Measurements from ENCODE around the gene CRY1.
"Not testable (repeated sequence)": the region's sequence is repeated elsewhere in the genome, so short reads cannot be mapped to it uniquely, and the experiment has no call there.

Gene CRY1

DNA sequence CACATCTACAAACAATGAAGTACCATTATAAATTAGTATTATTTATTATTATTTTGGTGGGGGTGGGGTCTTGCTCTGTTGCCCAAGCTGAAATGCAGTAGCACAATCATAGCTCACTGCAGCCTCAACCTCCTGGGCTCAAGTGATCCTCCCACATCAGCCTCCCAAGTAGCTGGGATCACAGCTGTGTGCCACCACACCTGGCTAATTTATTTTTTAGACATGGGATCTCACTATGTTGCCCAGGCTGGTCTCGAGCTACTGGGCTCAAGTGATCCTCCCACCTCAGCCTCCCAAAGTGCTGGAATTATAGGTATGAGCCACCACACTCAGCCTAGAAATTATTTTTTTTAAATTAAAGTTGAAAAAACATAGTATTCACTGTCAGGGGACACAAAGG is 15.0 kb upstream of the CRY1 start:
- not testable (repeated sequence) for DNase-seq (ENCODE audit: low read depth, low spot score)

- DNase-seq (ENCODE audit: low read depth, low spot score): no peak
Observed at GRCh38 chr12:107107381-107107780, 14.0 kb upstream of the CRY1 start.

DNA sequence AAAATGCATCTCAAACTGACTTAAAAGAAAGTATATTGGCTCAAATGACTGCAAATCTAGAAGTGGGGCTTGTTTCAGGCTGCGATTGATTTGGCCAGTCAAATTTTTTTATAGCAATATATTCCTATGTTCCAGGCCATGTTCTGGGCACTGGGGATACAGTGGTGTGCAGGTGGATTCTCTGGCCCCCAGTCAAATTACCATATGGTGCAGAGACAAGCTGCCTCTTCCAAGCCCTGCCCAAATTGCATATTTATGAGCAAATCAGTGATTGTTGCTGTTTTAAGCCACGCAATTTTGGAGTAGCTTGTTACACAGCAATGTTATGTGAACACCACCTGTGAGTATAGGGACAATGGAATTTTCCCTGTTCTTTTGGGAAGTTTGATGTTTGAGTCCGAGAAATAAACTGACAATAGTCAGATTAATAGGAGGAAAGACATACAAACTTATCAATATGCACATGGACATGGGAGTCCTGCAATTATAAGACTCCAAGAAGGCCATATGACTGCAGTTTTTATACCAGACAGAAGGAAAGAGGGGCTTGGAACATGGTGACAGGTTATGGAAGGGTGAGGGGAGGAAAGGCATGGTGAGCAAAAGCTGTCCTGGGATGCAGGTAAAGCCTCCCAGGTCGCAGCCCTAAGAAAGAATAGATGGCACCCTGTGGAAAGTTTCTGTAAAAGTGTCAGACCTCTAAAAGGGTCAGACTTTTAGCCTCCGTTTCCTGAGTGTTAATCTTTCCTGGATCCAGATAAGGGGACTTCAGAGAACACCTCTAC is 13.1 kb upstream of the CRY1 start:
- DNase-seq (ENCODE audit: low read depth, low spot score): no peak

- DNase-seq (ENCODE audit: low read depth, low spot score): no peak
Observed at GRCh38 chr12:107105410-107105703, 12.0 kb upstream of the CRY1 start.

DNA sequence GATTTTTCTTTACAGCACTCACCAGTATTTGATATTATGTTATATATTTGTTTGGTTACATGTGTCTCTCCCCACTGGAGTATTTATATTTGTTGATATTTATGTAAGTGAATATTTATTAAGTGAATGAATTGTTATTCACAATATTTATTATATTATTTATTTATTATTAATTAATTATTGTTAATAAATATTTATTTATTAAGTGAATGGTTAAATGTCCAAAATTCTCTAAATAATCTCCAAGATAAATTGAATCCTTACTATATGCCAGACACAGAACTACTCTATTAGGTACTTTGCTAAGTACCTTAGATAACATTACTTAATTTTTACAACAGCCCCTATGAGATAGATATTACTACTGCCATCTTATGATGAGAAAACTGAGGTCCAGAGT is 10.2 kb upstream of the CRY1 start:
- no peak for DNase-seq (ENCODE audit: low read depth, low spot score)

DNA sequence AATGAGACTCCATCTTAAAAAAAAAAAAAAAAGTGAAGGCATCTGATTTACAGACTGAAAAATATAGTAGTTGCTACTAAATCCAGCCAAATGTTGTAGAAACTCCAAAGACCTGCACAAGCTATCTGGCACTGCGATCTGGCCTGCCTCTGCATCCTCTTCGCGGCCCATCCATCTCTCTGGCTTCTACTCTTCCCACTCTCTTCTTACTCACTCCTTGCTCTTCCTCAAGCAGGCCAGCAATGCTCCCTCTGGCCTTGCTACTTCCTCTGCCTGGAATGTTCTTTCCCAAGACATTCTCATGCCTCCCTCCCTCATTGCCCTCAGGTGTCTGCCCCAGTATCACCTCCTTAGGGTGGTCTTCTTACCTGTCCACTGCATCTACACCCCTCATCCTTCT is 9.7 kb upstream of the CRY1 start:
- DNase-seq (ENCODE audit: low read depth, low spot score): no peak

DNA sequence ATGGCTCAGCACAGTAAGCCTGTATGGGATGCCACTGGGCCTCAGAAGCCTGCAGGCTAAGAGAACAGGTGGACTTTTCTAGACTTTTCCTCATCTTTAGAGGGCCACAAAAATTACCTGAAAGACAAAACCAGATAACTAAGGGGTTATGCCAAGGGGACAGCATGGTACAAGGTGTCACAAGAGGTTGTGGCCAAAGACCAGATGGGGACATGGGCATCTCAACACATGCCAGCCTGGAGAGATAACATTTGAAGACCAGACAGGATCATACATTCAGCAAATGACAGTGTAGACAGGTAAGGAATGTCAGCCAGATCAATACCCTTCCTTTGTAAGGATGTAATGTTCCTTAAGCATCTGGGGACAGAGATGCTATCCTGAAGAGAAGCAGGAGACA is 8.9 kb upstream of the CRY1 start:
- DNase-seq (ENCODE audit: low read depth, low spot score): no peak

DNA sequence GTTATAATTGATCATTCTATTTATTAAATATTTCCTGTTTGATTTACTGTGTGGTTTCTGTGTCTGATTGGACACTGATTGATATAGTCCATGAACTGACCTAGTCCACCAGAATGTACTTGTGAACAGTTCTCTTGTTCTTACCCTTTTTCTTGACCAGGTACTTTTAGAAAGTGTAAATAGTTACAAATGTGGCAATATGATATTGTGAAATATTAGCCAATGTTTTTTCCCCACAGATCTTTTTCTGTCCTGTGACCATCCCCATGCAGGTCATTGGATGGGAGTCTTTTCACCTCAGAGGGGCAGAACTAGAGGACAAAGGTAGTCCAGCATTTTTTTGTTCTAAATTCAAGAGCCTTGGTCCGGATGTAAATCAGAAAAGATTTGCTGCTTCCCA is 8.3 kb upstream of the CRY1 start:
- no peak for DNase-seq (ENCODE audit: low read depth, low spot score)

- DNase-seq (ENCODE audit: low read depth, low spot score): no peak
Observed at GRCh38 chr12:107099917-107100316, 6.6 kb upstream of the CRY1 start.

DNA sequence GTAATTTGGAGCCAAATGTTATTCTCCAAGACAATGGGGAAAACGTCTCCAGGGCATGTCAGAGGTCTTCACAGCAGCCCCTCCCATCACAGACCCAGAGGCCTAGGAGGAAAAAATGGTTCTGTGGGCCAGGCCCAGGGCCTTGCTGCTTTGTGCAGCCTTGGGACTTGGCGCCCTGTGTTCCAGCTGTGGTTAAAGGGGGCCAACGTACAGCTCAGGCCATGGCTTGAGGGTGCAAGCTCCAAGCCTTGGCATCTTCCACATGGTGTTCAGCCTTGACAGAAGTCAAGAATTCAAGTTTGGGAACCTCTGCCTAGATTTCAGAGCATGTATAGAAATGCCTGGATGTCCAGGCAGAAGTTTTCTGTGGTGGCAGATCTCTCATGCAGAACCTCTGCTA is 3.2 kb upstream of the CRY1 start:
- DNase-seq (ENCODE audit: low read depth, low spot score): no peak

- no peak for DNase-seq (ENCODE audit: low read depth, low spot score)
Observed at GRCh38 chr12:107094183-107094448, 767 bp upstream of the CRY1 start.

DNA sequence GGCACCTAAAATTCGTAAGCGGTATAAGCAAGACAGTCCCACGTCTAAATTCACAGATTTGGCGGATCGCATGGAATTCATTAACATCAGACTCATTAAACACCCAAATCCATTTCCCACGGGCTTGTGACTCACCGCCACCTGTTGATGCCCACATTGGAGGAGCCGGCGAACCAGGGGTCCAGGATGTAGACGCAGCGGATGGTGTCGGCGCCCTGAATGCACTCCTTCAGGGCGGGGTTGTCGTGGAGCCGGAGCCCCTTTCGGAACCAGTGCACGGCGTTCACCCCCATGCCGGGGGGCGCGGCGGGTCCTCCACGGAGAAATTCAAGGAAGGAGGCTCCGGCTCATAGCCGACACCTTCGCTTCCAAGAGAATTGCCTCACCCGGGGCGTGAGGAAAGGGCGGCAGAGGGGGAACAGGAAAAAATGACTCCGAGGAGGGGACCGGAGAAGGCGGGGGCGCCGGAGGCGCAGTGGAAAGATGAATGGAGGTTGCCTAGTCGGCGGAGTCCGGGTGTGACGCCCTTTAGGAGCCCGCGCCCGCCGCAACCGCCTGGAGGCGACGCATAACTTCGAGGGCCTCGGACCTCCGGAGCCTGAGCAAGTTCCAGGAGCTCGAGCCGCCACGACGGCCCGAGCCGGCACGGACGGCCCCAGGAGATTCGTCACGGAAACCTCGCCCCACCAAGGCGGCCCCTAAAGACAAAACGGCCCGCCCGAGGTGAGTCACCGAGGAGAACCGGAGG is 506 bp downstream of the CRY1 start:
- no peak for DNase-seq (ENCODE audit: low read depth, low spot score)

GRCh38 chr12:107091989-107092641 is 1.2 kb downstream of the CRY1 start:
- DNase-seq (ENCODE audit: low read depth, low spot score): peak; percentile 84

DNA sequence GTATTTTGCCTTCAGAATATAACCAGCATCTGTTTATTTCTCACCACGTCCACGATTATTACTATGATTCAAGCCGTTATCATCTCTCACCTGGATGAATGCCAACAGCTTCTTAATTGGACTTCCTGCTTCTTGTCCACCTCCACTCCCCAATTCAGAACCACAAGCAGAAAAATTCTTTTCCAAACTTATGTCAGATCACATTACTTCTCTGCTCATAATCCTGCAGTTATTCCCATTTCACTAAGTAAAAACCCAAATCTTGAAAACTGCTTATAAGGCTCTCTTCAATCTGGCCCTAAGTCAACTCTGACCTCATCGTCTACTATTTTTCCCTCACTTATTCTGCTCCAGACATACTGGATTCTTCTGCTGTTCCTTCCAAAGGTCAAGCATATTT is 2.0 kb downstream of the CRY1 start:
- DNase-seq (ENCODE audit: low read depth, low spot score): no peak

GRCh38 chr12:107090711-107091110 is 2.6 kb downstream of the CRY1 start:
- DNase-seq (ENCODE audit: low read depth, low spot score): no peak

GRCh38 chr12:107088912-107089311 is 4.4 kb downstream of the CRY1 start:
- DNase-seq (ENCODE audit: low read depth, low spot score): no peak

DNA sequence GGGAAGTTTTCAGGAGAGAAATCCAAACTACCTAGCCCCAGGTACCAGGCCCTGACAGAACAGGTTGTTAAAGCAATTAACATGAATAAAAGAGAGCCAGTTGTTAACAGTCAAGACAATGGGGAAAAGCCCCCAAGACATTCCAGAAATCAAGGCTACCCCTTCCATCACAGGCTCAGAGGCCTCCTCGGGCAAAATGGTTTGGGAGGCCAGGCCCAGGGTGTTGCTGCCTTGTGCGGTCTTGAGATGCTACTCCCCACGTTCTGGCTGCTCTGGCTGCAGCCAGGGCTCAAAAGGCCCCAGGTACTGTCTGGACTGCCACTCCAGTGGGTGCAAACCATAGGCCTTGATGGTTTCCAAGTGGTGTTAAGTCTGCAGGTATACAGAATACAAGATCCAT is 7.0 kb downstream of the CRY1 start:
- DNase-seq (ENCODE audit: low read depth, low spot score): no peak

DNA sequence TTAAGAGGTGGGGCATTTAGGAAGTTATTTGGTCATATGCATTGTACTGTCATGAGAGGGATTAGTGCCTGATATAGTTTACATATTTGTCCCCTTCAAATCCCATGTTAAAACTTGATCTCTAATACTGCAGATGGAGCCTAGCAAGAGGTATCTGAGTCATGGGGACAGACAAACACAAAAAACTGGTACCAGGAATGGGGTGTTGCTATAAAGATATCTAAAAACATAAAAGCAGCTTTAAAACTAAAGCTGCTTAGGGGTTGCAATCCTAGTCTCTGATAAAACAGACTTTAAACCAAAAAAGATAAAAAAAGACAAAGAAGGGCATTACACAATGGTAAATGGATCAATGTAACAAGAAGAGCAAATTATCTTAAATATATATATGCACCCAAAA is 11.6 kb downstream of the CRY1 start:
- DNase-seq (ENCODE audit: low read depth, low spot score): no peak

GRCh38 chr12:107080299-107080698 is 13.1 kb downstream of the CRY1 start:
- no peak for DNase-seq (ENCODE audit: low read depth, low spot score)

GRCh38 chr12:107079172-107080011 is 14.0 kb downstream of the CRY1 start:
- no peak for DNase-seq (ENCODE audit: low read depth, low spot score)

- not testable (repeated sequence) for DNase-seq (ENCODE audit: low read depth, low spot score)
Observed at GRCh38 chr12:107073266-107073665, 20.1 kb downstream of the CRY1 start.

GRCh38 chr12:107066691-107067090 is 26.7 kb downstream of the CRY1 start:
- no peak for DNase-seq (ENCODE audit: low read depth, low spot score)
